MM.1S (cell line): ENCODE data around the gene ZNF225.

Source experiments
- DNase-seq: peaks from one replicate; pipeline ENCODE4 v3.0.0-alpha.2; 2015
- H2AFZ ChIP-seq: fragments of 300-600 bp; sonication (generic); 2 replicates; pipeline ENCODE4 v1.6.0; 2016; ENCODE audit warnings: antibody characterized with exemption, low read length
- H3F3A ChIP-seq: fragments of 300-600 bp; sonication (generic); 2 replicates; pipeline ENCODE4 v1.6.1; 2016; ENCODE audit warnings: mild to moderate bottlenecking, antibody characterized with exemption, low read length, moderate library complexity, mixed read lengths; ENCODE audit not compliant: insufficient read depth
- H3K27ac ChIP-seq: fragments of 300-600 bp; sonication (generic); 2 replicates; pipeline ENCODE4 v1.5.1; 2016; ENCODE audit warnings: mild to moderate bottlenecking, low read length
- H3K27me3 ChIP-seq: fragments of 300-600 bp; sonication (generic); replicated peaks from 2 replicates; pipeline ENCODE4 v1.6.0; 2016; ENCODE audit warnings: low read length; ENCODE audit not compliant: insufficient read depth
- H3K36me3 ChIP-seq: fragments of 300-600 bp; sonication (generic); replicated peaks from 2 replicates; pipeline ENCODE4 v1.6.1; 2016; ENCODE audit warnings: mild to moderate bottlenecking, low read length, mixed read lengths; ENCODE audit not compliant: insufficient read depth
- H3K4me1 ChIP-seq: fragments of 300-600 bp; sonication (generic); 2 replicates; pipeline ENCODE4 v1.6.1; 2016; ENCODE audit warnings: low read length, mixed read lengths
- H3K4me2 ChIP-seq: fragments of 300-600 bp; sonication (generic); 2 replicates; pipeline ENCODE4 v1.6.0; 2016; ENCODE audit warnings: low read depth, low read length
- H3K4me3 ChIP-seq: fragments of 300-600 bp; sonication (generic); 2 replicates; pipeline ENCODE4 v1.5.1; 2016; ENCODE audit warnings: low read length, mixed read lengths
- H3K79me2 ChIP-seq: fragments of 300-600 bp; sonication (generic); 2 replicates; pipeline ENCODE4 v1.6.1; 2016; ENCODE audit warnings: mixed run types, low read length, mixed read lengths
- H3K9ac ChIP-seq: fragments of 300-600 bp; sonication (generic); 2 replicates; pipeline ENCODE4 v1.6.1; 2016; ENCODE audit warnings: low read length, mixed read lengths
- H3K9me2 ChIP-seq: fragments of 300-600 bp; sonication (generic); replicated peaks from 2 replicates; pipeline ENCODE4 v1.6.1; 2016; ENCODE audit warnings: mild to moderate bottlenecking, low read length, mixed read lengths; ENCODE audit not compliant: insufficient read depth
- H3K9me3 ChIP-seq: fragments of 300-600 bp; sonication (generic); replicated peaks from 2 replicates; pipeline ENCODE4 v1.6.1; 2016; ENCODE audit warnings: mild to moderate bottlenecking, low read length, mixed read lengths; ENCODE audit not compliant: insufficient read depth
- H4K20me1 ChIP-seq: fragments of 300-600 bp; sonication (generic); 2 replicates; pipeline ENCODE4 v1.6.1; 2016; ENCODE audit warnings: mild to moderate bottlenecking, low read length, moderate library complexity, mixed read lengths; ENCODE audit not compliant: insufficient read depth
- CTCF ChIP-seq: fragments of 300-600 bp; sonication (generic); IDR thresholded peaks from 2 replicates; pipeline ENCODE4 v1.5.1; 2016; ENCODE audit warnings: antibody characterized with exemption, low read length, mixed read lengths
- EZH2 ChIP-seq: fragments of 300-600 bp; sonication (generic); optimal IDR thresholded peaks from 2 replicates; pipeline ENCODE3; 2017; ENCODE audit warnings: low read depth, mild to moderate bottlenecking, antibody characterized with exemption, low read length, mixed read lengths
- EZH2phosphoT487 ChIP-seq: fragments of 300-600 bp; sonication (generic); IDR thresholded peaks from 2 replicates; pipeline ENCODE4 v1.6.1; 2018; ENCODE audit warnings: antibody characterized with exemption, low read length

ZNF225 gene

GRCh38 chr19:44182145-44182544, 68.9 kb downstream of the ZNF225 start:
- Histone ChIP-seq H3F3A (no peaks in the 10 kb centered on the region), H2AFZ (no peak overlapping the region), H3K4me2 (no peak overlapping the region), H3K27me3 (no peaks in the 10 kb centered on the region), H3K79me2 (no peaks in the 10 kb centered on the region), H3K27ac (no peak overlapping the region), H3K9ac (no peak overlapping the region), H3K36me3 (no peaks in the 10 kb centered on the region), H4K20me1 (no peaks in the 10 kb centered on the region), H3K4me3 (no peak overlapping the region), H3K9me3 (no peaks in the 10 kb centered on the region), H3K9me2 (no peaks in the 10 kb centered on the region), H3K4me1 (no peaks in the 10 kb centered on the region)
- TF ChIP-seq EZH2 (no peak), EZH2phosphoT487 (no peak), CTCF (no peak)
- no peak for DNase-seq
